CD1c-positive myeloid dendritic cell (primary cell): Measurements from ENCODE around the gene AMMECR1.
"Not testable (repeated sequence)": the region's sequence is repeated elsewhere in the genome, so short reads cannot be mapped to it uniquely, and the experiment has no call there.

Experiments
- DNase-seq: peaks from one replicate; pipeline ENCODE4 v3.0.0-alpha.2; 2016; ENCODE audit errors: extremely low spot score

AMMECR1 gene

GRCh38 chrX:110170029-110170428 is 147.9 kb downstream of the AMMECR1 start:
- DNase-seq: no peak

GRCh38 chrX:110168585-110168984 is 149.3 kb downstream of the AMMECR1 start:
- DNase-seq: no peak

- DNase-seq: peak; percentile 20
These were observed 149.9 kb downstream of the AMMECR1 start for GRCh38 chrX:110167952-110168451.

- DNase-seq: no peak
These were observed 154.4 kb downstream of the AMMECR1 start for GRCh38 chrX:110163488-110163887.

- DNase-seq: no peak
These were observed 155.0 kb downstream of the AMMECR1 start for GRCh38 chrX:110162867-110163266.

- no peak for DNase-seq
These were observed 155.8 kb downstream of the AMMECR1 start for GRCh38 chrX:110162131-110162530.

GRCh38 chrX:110161361-110161686 is 156.6 kb downstream of the AMMECR1 start:
- no peak for DNase-seq

GRCh38 chrX:110159865-110160264 is 158.0 kb downstream of the AMMECR1 start:
- peak; percentile 35 for DNase-seq

GRCh38 chrX:110159235-110159634 is 158.7 kb downstream of the AMMECR1 start:
- DNase-seq: peak; percentile 47

- DNase-seq: no peak
These were observed 160.4 kb downstream of the AMMECR1 start for GRCh38 chrX:110157444-110157843.

- peak; percentile 21 for DNase-seq
These were observed 161.6 kb downstream of the AMMECR1 start for GRCh38 chrX:110156167-110156754.

- no peak for DNase-seq
These were observed 162.1 kb downstream of the AMMECR1 start for GRCh38 chrX:110155759-110156158.

GRCh38 chrX:110154328-110154727 is 163.6 kb downstream of the AMMECR1 start:
- DNase-seq: not testable (repeated sequence)

- DNase-seq: no peak
These were observed 164.0 kb downstream of the AMMECR1 start for GRCh38 chrX:110153896-110154295.

GRCh38 chrX:110153244-110153643 is 164.6 kb downstream of the AMMECR1 start:
- no peak for DNase-seq

GRCh38 chrX:110146521-110146920 is 171.4 kb downstream of the AMMECR1 start:
- peak; percentile 46 for DNase-seq

GRCh38 chrX:110145854-110146253 is 172.0 kb downstream of the AMMECR1 start:
- DNase-seq: peak; percentile 54

- no peak for DNase-seq
These were observed 172.6 kb downstream of the AMMECR1 start for GRCh38 chrX:110145311-110145710.
